ENCODE results near the gene TXNDC11. TPM values are rescaled to one million over a fixed set of nuclear protein-coding genes. Genes with fewer than 3 reads are reported as not detected.

The TXNDC11 gene
- total and polyA plus RNA-seq, 3 donors from 2014 or later = 34.4 to 45.3 (median 42.3) TPM

DNA sequence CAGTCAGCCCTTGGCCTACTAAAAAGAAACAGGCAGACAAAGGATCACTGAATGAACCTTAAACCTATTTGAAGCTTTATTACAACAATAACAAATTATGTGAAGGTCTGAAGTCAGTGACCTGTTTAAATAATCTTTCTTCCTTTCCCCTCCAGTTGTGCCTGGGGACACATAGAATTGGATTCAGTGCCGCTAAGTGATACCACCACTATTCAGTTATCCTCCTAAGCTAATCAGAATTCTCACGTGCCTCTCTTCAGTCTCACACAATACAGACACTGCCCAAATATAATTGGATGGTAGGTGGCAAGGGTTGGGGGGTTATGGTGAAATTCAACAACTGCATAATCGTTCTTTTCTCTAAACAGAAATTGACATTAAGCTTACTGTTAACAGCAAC, 11.4 kb downstream of the TXNDC11 start:
- Histone ChIP-seq H3K9me3 (no peaks in the 10 kb centered on the region), H3K27ac (no peak overlapping the region), H3K4me1 (no peaks in the 10 kb centered on the region), H3K27me3 (no peaks in the 10 kb centered on the region), H3K36me3 (ENCODE audit: low read depth, missing control alignments) (no peaks in the 10 kb centered on the region), H3K4me3 (no peak overlapping the region)
- intact Hi-C loops (cut with DNase I; ENCODE audit: low total_unique reads) = no loop called here
- TF ChIP-seq, protein P1, sequence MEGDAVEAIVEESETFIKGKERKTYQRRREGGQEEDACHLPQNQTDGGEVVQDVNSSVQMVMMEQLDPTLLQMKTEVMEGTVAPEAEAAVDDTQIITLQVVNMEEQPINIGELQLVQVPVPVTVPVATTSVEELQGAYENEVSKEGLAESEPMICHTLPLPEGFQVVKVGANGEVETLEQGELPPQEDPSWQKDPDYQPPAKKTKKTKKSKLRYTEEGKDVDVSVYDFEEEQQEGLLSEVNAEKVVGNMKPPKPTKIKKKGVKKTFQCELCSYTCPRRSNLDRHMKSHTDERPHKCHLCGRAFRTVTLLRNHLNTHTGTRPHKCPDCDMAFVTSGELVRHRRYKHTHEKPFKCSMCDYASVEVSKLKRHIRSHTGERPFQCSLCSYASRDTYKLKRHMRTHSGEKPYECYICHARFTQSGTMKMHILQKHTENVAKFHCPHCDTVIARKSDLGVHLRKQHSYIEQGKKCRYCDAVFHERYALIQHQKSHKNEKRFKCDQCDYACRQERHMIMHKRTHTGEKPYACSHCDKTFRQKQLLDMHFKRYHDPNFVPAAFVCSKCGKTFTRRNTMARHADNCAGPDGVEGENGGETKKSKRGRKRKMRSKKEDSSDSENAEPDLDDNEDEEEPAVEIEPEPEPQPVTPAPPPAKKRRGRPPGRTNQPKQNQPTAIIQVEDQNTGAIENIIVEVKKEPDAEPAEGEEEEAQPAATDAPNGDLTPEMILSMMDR (IDR thresholded peaks at IDR 0.05) = no peak
- no peak for TF ChIP-seq POLR2A (IDR thresholded peaks at IDR 0.05)
- no peak for DNase-seq
- 85 to 89% methylated on average over 3 of the region's 3 CpGs for WGBS, 2 donors

DNA sequence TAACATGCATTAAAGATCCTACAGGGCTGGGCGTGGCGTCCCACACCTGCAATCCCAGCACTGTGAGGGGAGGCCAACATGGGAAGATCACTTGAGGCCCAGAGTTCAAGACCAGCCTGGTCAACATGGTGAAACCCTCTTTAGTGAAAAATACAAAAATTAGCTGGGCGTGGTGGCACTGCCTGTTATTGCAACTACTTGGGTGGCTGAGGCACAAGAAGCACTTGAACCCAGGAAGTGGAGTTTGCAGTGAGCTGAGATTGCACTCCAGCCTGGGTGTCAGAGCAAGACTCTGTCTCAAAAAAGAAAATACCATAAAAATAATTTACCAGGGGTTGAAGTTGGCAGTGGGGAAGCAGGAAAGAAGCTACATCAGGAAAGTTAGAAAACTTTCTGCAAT, 12.9 kb downstream of the TXNDC11 start:
- WGBS, 2 donors = 96 to 99% methylated on average over 3 of the region's 3 CpGs
- H3K4me3 ChIP-seq = no peak overlapping the region
- TF ChIP-seq, protein P1 (IDR thresholded peaks at IDR 0.05) = no peak
- no peak for TF ChIP-seq POLR2A (IDR thresholded peaks at IDR 0.05)
- H3K27me3 ChIP-seq = no peaks in the 10 kb centered on the region
- H3K9me3 ChIP-seq = no peaks in the 10 kb centered on the region
- no peaks in the 10 kb centered on the region for H3K36me3 ChIP-seq (ENCODE audit: low read depth, missing control alignments)
- intact Hi-C loops (cut with DNase I; ENCODE audit: low total_unique reads) = no loop called here
- no peak for DNase-seq
- H3K4me1 ChIP-seq = no peaks in the 10 kb centered on the region
- no peak overlapping the region for H3K27ac ChIP-seq

DNA sequence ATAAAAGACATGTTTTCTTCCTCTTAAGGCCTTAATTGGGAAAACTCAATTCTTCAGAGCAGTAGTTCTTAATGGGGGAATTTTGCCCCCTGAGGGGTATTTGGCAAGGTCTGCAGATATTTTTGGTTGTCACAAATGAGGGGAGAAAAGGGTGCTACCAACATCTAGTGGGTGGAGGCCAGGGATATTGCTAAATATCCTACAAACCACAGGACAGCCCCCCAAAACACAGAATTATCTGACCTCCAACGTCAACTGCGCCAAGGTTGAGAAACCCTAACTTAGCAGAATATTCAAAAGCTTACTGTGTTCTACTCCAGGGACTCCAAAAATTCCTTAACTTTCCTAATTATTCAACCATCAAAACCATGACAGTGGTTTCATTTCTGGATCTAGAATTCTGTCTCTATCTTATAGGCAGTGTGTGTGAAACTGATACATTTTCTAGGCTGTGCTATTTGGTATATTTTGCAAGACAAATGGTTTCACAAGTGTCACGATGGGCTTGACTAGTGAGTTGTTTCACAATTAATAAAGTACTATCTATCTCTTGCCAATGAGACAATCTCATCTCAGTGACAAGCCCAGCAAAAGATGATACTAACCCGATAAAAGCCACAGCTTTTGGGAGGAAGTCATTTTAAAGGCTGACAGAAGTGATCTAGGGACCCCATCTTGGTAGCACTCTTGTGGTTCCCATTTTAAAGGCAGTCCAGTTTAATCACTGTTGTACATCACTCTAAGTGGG, 14.7 kb downstream of the TXNDC11 start:
- H3K27me3 ChIP-seq = no peaks in the 10 kb centered on the region
- no peak overlapping the region for H3K4me3 ChIP-seq
- no peaks in the 10 kb centered on the region for H3K4me1 ChIP-seq
- 81% methylated on average over 4 of the region's 4 CpGs for WGBS, 2 donors
- H3K9me3 ChIP-seq = no peaks in the 10 kb centered on the region
- no peak for DNase-seq
- no peak overlapping the region for H3K27ac ChIP-seq
- H3K36me3 ChIP-seq (ENCODE audit: low read depth, missing control alignments) = no peaks in the 10 kb centered on the region
- TF ChIP-seq POLR2A (IDR thresholded peaks at IDR 0.05) = no peak
- TF ChIP-seq, protein P1 (IDR thresholded peaks at IDR 0.05) = no peak
- intact Hi-C loops (cut with DNase I; ENCODE audit: low total_unique reads) = no loop called here

DNA sequence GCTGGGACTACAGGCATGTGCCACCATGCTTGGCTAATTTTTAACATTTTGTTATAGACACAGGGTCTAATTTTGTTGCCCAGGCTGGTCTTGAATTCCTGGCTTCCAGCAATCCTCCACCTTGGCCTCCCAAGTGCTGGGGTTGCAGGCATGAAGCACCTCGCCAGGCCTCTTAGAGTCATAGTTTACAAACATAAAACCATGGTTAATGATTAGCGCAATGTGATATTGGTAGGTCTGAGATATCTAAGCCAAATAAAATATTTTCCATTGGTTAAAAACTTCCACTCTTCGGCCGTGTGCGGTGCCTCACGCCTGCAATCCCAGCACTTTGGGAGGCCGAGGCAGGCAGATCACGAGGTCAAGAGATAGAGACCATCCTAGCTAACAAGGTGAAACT, 16.6 kb downstream of the TXNDC11 start:
- no peak for DNase-seq
- no peaks in the 10 kb centered on the region for H3K4me1 ChIP-seq
- H3K36me3 ChIP-seq (ENCODE audit: low read depth, missing control alignments) = no peaks in the 10 kb centered on the region
- H3K4me3 ChIP-seq = no peak overlapping the region
- WGBS, 2 donors = 91 to 92% methylated on average over 8 of the region's 8 CpGs
- no peaks in the 10 kb centered on the region for H3K9me3 ChIP-seq
- intact Hi-C loops (cut with DNase I; ENCODE audit: low total_unique reads) = no loop called here
- TF ChIP-seq POLR2A (IDR thresholded peaks at IDR 0.05) = no peak
- TF ChIP-seq, protein P1 (IDR thresholded peaks at IDR 0.05) = no peak
- H3K27me3 ChIP-seq = no peaks in the 10 kb centered on the region
- H3K27ac ChIP-seq = no peak overlapping the region

DNA sequence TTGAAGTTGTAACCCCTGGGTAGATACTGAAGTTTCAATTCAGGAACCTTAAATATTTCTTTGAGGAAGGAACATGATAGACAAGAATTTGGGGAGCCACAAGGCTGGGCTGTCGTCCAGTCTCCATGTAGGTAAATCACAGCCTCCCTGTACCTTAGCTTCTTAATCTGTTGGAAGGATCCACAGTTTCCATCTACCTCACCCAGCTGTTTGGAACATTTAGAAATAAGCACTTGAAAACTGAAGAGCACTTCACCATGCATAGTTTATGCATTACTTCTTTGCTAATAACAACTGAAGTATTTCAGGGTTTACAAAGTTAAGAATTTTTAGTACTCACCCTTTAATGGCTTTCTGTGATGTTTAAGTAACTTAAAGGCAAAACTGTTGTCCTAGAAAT, 17.2 kb downstream of the TXNDC11 start:
- intact Hi-C loops (cut with DNase I; ENCODE audit: low total_unique reads) = no loop called here
- Histone ChIP-seq H3K4me1 (no peaks in the 10 kb centered on the region), H3K27me3 (no peaks in the 10 kb centered on the region), H3K27ac (no peak overlapping the region), H3K4me3 (no peak overlapping the region), H3K36me3 (ENCODE audit: low read depth, missing control alignments) (no peaks in the 10 kb centered on the region), H3K9me3 (no peaks in the 10 kb centered on the region)
- 86 to 90% methylated on average over 1 of the region's 1 CpG for WGBS, 2 donors
- DNase-seq = no peak
- TF ChIP-seq, protein P1 (IDR thresholded peaks at IDR 0.05) = no peak
- TF ChIP-seq POLR2A (IDR thresholded peaks at IDR 0.05) = no peak

Measured in testis (tissue), 3 donors.